Fibroblast of skin of left biceps (primary cell): ENCODE results near the gene ST6GALNAC3.

Experiments
- DNase-seq, 2 experiments: peaks; one replicate each; pipeline ENCODE4 v3.0.0-alpha.2; 2013; ENCODE audit warnings: low read depth in 2 of 2

Gene ST6GALNAC3

DNA sequence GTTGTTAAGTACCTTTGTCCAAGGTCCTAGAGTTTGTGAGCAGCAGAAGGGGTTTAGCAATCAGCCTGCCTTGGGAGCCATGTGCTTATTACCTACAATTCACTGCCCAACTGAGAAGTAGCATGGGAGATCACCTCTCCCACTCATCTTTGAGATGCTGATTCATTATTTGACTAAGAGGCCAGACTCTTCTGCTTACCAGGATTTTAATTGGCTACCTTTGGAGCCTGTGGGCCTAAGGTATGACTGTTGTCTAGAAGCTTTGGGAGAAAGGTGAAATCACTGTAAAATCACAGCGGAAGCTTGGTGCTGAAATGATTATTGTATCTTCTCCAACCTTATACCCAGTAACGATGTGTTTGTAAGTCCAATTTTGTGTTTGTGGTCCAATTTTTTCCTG is 213.4 kb downstream of the ST6GALNAC3 start:
- no peak for DNase-seq

DNA sequence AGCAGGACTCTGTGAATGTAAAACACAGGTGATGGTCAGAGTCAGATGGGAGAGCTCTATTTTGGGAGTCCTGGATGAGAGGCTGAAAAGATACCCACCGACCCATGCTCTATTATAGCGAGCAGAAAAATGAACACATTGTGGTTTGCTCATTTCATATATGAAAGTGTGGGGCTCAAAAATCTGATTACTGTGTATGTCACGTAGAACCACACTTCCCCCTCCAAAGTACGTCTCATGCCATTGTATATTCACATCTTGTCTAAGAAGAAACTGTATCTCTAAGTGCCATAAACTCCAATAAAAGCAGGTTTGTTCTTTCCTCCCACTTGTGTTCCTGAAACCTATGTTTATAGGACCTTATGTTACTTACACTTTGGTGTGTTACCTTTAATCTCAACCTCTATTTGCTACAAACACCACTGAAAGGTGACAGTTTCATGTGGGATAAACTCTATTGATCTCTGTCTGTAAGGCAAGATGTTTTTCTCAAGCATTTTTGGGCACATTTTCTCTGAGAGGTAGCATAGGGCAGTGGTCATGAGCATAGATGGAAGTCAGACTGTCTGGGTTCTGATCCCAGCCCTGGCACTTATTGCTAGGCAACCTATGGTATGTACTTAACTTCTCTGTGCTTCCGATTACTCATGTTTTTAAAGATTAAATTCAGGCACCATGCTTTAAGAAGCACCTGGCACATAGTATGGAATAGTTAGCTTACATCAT is 214.4 kb downstream of the ST6GALNAC3 start:
- DNase-seq = no peak

DNA sequence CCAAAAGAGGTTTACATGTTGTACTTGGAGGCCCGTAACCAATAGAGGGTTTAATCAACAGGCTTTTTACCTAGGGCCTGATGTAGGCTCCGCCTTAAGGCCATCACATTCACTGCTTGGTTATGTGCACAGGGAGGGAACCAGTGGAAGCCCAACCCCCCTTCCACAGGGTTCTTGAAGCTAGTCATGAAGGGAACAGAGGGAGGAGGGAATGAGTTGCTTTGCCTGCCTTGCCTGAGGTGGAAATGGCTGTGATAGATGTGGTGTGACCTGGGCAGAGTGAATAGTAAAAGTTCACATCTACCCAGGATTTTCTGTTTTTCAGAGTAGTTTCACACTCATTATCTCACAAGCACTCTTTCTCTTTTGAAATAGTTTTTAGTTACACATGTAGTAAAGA is 215.1 kb downstream of the ST6GALNAC3 start:
- no peak for DNase-seq

DNA sequence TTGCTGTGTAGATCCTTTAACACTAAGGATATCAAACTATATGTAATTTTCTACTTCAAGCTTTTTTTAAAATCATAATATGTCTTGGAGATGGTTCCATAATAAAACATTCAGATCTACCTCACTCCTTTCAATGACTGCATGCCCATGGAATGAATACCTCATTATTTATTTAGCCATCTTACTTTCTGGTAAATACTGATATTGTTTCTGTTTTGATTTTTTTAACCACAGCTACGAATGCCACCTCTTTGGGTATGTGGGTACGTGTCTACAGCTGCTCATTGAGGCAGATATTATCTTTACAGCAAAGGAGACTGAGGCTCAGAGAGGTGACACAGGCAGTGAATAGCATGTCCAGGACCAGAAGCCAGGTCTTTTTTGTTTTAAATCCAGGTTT is 215.7 kb downstream of the ST6GALNAC3 start:
- DNase-seq = no peak

DNA sequence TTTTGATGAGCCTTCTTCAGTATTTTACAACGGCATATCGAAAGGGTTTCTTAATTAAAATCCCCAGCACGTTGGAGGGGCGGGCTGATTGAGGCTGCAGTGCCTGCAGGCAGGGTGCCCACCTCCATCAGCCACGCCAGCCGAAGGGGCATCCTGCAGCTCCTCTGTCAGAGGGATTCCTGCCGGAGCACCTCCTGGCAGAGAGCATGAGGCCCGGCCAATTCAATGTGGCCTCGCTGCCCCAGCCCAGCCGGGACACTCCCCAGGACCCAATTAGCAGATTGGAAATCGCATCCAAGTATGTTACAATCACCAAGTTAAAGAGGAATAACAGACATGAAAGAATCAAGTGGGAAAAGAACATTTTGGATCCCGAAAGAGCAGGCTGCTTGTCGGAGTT is 216.6 kb downstream of the ST6GALNAC3 start:
- DNase-seq = no peak

DNA sequence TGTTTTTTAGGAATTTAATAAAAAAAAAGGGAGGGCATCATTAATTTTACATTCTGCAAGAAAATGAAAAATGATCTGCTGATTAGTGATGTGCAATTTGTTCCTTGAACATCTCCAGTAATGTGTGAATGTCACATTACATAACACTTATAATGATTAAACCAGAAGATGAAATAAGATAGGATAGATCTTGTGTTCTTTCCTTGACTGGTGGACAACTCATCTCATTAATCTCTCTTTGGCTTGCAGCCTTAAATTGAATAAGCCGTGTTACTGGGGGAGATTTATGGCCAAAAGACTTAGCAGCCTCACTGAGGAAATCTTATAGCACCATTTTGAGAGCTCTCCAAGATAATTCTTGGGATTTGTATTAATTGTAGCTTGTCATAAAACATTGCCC is 217.2 kb downstream of the ST6GALNAC3 start:
- DNase-seq = no peak

GRCh38 chr1:76292418-76293184 is 218.1 kb downstream of the ST6GALNAC3 start:
- no peak for DNase-seq

GRCh38 chr1:76293831-76294230 is 219.3 kb downstream of the ST6GALNAC3 start:
- no peak for DNase-seq

- no peak for DNase-seq
Measured at GRCh38 chr1:76294482-76295194, 220.1 kb downstream of the ST6GALNAC3 start.

- DNase-seq = no peak
Measured at GRCh38 chr1:76298399-76298798, 223.9 kb downstream of the ST6GALNAC3 start.

DNA sequence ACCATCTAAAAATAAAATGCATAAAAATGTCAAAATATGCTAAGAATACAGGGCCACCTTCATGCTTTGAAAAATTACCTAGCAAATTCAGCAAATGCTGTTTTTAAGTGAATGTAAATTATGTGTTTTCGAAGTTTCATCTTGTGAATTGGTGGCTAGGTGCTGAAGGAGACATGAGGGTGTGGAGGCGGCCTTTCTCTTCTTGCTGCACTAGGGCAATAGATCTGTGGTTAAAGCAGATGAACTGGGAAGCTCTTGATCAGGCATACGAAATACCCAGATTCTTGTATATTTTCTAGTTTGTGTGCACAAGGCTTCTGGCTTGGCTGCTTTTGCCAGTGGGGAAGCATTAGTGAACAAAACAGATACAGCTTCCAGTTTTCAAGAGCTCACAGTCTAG is 224.5 kb downstream of the ST6GALNAC3 start:
- no peak for DNase-seq

DNA sequence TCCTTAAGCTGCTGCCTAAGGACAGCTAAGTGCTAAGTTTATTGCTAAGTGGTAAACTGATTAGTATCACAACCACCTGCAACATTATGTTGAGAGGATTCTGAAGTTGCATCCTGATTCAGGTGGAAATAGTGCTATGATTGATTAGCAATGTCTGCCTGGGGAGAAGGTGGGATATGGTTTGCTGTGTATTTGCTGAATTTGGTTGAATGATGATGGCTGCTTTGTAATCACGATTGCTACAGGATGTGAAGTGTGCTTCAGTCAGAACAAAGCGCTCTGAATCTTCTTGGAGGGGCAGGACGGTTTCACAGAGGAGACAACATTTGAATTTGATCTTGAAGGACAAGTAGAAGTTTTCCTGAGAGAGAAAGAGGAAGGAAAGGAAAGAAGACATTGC is 226.0 kb downstream of the ST6GALNAC3 start:
- DNase-seq = no peak

DNA sequence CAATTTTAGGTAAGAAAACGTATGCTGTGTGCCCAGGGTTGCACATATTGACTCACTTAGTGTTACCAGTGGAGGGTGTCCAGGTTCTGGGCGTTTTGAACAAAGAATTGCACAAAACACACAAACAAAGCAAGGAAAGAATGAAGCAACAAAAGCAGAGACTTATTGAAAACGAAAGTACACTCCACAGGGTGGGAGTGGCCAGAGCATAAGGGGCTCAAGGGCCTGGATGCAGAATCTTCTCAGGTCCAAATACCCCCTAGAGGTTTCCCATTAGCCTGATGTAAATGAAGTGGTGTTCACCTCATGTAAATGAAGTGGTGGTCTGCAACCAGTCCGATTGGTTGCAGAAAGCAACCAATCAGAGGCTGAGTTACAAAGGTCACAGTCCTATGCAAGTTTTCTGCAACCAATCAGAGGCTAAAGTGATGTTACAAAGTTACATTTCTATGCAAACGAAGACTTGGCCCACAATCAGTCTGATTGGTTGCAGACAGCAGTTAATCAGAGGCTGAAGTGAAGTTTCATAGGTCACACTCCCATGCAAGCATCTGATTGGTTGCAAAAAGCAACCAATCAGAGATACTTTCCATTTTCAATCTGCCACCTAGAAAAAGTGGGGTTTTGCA is 228.3 kb downstream of the ST6GALNAC3 start:
- no peak for DNase-seq

GRCh38 chr1:76303340-76303717 is 228.8 kb downstream of the ST6GALNAC3 start:
- no peak for DNase-seq

DNA sequence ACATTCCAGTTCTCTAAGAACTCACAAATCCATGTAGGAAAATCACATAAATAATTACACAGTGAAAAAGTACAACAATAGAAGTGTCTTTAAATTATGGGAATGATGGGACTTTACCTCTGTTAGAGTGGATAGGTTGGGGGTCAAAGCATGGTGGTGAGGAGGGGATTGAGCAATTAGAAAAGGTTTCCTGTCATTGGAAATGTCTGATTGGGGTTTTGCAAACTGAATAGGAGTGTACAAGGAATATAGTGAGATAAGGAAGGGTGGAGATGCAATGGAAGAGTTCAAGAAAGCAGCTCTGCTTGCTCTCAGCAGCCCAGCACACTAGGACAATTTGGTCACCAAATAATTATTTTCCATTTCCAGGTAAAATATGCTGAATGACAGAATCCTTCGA is 238.8 kb downstream of the ST6GALNAC3 start:
- DNase-seq = no peak

DNA sequence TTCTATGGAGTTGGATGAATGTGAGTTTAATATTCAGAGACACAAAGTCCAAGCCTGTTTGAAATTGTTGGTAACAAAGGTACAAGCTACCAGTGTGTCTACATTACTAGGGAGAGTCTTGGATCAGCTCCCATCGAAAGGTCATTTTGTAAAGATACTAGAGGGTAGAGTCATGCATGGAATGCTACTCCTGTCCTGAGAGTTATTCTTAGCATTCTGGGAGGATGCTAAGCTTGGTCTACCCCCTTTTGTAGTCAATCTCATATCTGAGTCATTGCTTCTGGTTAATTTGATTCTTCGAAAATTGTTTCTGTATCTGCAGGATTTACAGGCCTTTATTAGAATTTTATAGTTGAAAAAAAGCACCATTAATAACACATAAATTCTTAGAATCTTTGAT is 240.2 kb downstream of the ST6GALNAC3 start:
- DNase-seq = no peak

DNA sequence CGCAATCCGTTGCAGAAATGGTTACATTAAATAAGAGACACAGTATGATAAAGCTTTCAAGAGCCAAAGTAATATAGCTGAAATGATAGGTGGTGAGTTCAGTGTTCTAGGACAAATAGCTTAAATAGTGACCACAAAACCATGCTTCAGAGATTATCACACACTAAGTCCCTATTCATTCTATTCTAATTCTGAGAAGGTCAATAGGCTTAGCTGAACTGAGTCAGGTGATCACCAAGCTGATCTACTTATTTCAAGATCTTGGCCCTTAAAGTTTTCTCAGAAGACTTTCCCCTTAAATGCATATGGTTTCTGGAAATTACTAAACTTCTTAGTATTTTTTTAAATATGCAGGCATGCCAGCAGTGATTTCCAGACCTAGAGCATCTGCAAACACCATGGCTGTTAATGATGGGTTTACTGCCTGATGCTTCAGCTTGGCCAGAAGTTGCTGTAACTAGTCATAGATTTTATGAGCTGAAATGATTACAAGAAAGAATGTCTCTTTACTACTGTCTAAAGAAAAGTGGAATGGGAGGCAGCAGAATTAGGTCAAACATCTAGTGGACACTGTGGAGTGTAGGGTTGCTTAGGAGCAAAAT is 242.9 kb downstream of the ST6GALNAC3 start:
- DNase-seq = no peak

- peak; percentile 52 to 61 for DNase-seq
Measured at GRCh38 chr1:76330991-76331603, 256.6 kb downstream of the ST6GALNAC3 start.

GRCh38 chr1:76335882-76336281 is 261.3 kb downstream of the ST6GALNAC3 start:
- no peak for DNase-seq

- peak; percentile 94 to 95 for DNase-seq
Measured at GRCh38 chr1:76336931-76337371, 262.4 kb downstream of the ST6GALNAC3 start.

DNA sequence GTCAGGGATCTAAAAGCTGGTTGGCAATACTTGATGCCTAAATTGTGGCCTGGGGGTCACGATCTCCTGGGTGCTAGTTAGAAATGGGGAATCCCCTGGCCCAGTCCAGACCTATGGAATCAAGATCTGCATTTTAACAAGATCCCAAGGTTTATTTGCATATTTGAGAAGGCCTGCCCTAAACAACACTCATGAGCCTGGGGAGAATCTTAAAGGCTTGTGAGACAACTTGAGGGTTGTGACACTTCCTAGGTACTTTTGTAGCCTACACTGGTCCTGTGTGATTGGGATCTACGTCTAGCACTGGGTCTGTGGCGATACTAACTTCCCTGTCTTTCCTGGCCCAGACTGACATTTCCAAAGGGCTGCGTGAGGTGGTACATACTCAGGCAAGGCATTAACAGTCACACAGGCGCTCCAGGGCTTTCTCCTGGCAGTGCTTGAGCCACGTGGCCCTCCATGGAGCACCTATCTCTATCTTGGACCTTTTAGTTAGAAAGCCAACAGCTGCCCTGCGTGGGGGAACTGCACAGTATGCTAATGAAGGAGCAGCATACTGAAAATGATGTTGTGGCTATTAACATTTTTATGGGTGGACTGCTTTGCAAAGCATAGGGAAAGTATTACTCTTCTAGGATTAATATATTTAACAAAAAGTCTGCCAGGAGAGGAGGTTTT is 263.1 kb downstream of the ST6GALNAC3 start:
- no peak for DNase-seq
